Stromal cell of bone marrow (primary cell): Measurements from ENCODE around the gene MARS1.
"Not testable (repeated sequence)": the region's sequence is repeated elsewhere in the genome, so short reads cannot be mapped to it uniquely, and the experiment has no call there.

Experiments
- DNase-seq: peaks from one replicate; pipeline ENCODE4 v3.0.0-alpha.2; 2012; ENCODE audit warnings: low read depth

The MARS1 gene

DNA sequence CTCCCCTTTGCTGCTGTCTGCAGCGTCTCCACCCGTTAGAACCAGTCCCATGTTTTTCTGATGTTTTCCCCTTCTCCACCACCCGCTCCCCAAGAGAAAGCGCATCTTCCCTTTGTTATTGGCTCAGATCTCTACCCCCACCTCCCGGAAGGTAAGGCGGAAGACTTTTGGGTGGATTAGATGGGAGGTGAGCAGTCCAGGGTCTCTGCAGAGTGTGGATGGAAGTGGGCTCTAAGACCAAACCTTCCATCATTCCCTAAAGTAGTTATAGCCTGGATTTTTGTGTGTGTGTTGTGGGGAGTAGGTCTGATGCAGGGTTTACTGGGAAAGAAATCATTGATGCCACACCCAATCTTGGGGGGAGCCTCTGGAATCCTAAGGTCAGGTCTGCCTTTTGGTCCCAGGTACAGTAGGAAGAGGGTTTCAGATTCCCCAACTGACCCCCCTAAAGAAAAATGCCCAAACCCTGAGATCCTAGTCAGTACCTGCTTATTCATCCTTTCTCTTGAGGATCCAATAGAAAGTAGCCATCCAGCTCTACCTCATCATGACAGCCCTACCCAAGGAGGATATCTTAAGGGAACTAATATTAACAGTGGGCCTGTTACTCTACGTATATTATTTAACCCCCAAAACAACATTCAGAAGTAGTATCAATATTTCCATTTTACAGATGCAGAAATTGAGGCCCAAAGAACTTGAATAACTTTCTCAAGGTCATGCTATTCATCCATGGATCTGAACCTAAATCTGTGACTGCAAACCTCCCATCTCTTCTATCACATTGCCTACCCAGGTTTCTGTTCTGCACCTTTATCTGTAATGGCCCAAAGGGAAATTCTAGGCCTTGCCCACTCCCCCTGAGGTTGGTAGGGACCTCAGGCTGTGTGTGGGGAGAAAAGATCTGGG is 63.0 kb downstream of the MARS1 start:
- DNase-seq: no peak

DNA sequence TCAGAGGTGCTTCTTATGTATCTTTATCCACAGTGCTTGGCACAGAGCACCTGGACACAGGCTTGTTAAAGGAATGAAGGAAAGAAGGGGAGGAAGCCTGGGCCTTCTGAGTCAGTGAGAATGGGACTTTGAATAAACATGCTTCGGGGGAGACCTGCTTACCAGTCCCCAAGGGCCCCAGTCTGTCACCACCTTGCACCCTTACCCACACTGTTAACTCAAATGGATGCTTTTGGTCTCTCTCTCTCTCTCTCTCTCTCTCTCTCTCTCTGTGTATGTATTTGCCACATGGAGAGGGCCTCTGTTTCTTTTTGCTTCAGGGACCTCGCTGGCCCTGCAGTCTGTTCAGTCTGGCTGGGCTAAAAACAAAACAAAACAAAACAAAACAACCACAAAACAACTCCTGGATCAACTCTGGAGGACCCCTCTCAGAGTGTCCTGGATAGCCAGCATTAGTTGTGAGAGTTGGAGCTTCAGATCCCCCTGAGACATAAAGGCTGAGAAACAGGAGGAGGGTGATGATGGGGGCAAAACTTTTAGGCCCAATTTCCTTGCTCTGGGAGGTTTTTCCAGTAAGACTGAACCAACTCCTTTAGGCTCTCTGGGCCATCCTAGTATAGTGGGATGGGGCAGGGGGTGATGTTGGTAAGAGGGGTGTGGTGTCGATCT is 63.9 kb downstream of the MARS1 start:
- DNase-seq: no peak

DNA sequence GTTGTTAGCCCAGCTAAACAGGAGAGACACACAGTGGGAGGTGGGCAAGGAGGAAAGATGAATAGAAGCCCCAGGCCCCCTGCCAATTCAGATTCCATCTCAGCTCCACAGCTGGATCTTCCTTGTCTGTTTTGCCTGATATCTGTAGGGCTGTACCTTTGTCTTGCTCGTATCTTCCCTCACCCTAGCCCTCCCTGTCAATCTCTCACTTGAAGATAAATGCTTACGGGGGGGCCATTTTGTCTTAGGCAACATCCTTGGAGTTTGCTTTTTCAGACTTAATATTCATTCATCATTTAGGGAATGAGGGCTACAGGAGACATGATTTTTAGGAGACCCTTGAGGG is 64.4 kb downstream of the MARS1 start:
- no peak for DNase-seq

DNA sequence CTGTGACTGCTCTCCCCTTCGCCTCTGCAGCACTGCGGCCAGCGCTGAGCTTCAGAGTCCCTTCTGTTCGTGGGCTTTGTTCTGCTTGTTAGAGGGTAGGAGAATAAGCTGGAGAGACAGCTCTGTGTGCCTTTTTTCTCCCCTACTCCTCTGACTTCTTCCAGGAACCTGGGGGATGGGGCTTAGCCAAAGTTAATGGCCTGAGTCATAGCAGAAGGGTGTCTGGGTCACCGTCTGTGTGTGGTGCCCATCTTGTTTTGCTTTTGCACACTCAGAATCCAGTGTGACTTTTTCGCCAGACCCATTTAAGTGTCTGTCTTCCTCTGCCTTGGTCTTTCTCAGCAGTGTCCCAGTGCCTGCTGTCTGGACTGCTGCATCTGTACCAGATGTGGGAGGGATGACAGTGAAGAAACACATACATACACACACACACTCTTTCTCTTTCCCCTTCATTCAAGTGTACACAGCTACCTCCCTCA is 65.0 kb downstream of the MARS1 start:
- peak; percentile 6 for DNase-seq

DNA sequence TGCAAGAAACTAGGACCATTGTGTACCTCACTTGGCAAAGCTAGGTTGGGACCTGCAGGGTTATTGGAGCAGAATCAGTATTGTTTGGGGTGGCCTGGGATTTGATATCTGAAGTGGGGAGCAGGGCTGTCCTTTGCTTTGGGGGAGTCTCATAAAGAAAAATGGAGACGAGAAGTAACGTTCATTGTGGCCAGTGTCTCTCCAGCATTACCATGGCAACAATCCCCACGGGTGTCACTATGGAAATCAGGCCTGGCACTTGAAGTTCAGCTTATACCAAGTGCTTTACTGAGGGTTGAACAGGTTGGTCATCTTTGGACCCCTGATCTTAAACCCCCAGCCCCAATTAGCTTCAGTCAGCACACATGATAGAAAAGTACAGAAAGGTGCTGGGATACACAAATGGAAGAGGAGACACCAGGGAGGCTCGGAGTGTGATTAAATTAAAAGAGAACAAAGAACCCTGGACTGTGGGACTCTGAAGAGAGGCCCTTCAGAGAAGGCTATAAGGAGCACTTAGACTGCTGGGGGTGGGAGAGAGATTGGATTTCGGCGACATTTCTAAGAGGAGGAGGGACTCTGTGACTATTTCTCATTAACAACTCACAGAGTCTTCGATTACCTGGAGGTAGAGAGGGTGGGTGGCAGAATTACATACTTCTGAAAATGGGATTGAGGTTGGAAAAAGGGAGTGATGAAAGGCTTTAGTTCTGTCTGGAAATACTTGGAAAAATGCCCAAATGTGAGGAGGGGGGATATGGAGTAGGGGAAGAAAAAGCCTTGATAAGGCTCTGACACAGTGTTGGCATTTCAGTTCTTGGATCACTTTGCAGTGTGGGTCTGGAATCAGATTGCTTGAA is 65.7 kb downstream of the MARS1 start:
- no peak for DNase-seq

DNA sequence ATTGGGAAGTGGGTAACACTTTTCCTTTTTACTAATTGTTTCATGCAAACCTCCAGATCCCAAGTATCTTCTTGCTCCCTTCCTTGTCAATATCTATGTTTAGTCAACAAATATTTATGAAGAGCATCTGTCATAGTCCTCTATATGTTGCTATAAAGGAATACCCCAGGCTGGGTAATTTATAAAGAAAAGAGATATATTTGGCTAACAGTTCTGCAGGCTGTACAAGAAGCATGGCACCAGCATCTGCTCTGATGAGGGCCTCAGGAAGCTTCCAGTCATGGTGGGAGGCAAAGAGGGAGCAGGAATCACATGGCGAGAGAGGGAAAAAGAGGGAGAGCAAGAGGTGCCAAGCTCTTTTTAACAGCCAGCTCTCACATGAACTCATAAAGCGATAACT is 66.6 kb downstream of the MARS1 start:
- no peak for DNase-seq

DNA sequence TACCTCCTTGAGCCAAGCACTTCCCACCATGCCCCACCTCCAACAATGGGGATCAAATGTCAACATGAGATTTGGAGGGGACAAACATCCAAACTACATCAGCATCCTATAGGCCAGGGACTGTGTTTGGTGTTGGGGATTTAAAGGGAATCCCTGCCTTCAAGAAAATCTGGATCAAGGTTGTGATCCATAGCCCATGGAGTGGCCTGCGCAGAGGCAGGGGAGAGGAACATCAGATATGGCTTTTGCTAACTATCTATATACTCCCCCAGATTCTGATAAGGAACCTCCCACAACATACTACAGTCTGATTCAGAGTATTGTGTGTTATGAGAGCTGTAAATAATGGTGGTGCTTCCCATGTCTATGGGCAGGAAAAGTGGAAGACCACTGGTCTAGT is 67.0 kb downstream of the MARS1 start:
- DNase-seq: no peak

DNA sequence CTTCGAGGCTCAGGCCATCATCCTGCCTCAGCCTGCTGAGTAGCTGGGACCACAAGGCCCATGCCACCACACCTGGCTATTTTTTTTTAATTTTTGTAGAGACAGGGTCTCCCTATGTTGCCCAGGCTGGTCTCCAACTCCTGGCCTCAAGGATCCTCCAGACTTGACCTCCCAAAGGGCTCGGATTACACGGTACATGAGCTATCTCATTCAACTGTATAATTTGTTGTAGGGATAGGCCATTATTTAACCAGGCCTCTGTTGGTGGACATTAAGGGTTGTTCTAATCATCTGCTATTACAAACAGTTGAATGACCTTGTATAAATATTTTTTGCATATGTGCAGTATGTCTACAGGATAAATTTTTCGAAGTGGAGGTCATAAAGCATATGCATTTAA is 71.0 kb downstream of the MARS1 start:
- no peak for DNase-seq

DNA sequence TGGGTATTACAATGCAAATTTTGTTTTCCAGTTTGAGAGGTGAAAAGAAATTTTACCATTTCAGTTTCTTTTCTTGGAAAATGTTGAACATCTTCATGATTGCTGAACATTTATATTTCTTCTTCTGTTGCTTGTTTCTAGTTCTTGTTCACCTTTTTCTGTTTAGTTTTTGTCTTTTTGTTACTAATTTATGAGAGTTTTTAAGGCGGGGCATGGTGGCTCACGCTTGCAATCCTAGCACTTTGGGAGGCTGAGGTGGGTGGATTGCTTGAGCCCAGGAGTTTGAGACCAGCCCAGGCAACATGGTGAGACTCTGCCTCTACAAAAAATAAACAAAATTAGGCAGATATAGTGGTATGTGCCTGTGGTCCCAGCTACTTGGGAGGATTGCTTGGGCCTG is 72.6 kb downstream of the MARS1 start:
- no peak for DNase-seq

DNA sequence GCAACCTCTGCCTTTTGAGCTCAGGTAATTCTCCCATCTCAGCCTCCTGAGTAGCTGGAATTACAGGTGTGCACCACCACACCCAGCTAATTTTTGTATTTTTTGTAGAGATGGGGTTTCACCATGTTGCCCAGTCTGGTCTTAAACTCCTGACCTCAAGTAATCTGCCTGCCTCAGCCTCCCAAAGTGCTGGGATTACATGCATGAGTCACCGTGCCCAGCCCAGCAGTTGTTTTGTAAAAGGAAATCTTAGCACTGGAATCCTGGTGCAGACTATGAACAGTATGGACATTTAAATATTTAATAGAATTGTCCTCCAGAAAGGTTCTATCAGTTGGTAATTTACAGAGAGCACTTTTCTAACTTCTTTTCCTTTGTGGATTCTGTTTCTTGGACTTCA is 73.2 kb downstream of the MARS1 start:
- not testable (repeated sequence) for DNase-seq

DNA sequence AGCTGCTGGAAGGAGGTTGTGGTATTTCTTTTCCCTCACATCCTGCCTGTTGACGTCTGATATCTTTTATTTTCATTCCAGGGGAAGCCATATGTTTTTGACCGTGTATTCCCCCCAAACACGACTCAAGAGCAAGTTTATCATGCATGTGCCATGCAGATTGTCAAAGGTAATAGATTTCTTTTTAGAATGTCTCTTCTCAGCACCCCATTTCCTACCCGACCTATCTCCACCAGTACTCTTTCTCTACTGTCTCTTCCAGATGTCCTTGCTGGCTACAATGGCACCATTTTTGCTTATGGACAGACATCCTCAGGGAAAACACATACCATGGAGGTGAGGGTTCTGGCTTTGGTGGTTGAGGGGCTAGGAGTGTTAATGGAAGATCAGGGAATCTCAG is 75.5 kb downstream of the MARS1 start:
- no peak for DNase-seq

DNA sequence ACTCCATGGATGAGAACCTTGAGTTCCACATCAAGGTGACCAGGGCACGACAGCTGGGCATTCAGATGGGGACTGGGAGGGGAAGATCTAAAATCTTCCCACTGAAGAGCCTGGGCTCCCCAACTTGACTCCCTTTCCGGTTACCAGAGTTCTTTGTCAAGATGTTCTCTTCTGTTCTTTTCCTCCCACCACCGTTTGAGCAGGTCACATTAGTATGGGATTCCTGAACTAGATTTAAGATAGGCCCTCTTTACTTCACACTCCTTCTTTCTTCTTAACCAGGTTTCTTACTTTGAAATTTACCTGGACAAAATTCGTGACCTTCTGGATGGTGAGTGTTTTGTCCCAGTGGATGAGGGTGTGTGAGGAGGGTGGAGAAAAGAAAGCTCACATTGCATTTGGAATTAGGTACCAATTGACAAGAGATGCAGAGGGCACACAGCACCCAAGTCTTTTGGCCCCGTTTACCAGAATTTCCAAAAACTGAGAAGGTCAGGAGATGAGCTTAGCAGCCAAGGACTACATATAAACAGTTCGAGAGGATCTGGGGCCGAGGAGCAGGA is 76.4 kb downstream of the MARS1 start:
- DNase-seq: no peak
